ENCODE measurements around the gene MATN3. TPM values are rescaled to one million over a fixed set of nuclear protein-coding genes. Genes with fewer than 3 reads are reported as not detected.

MATN3 gene
- total RNA-seq, 2 experiments from 2014 or later: not detected

- ChIA-PET CTCF (no interaction called here), POLR2A (no interaction called here)
- TF ChIP-seq CTCF (IDR thresholded peaks at IDR 0.05): no peak
- Mint-ChIP-seq H3K27ac (no peak overlapping the region), H3K9me3 (peaks cover 25% of the 10 kb centered on the region), H3K36me3 (ENCODE audit: low read depth) (peaks cover 10% of the 10 kb centered on the region), H3K4me1 (ENCODE audit: low read depth) (no peaks in the 10 kb centered on the region), H3K27me3 (no peaks in the 10 kb centered on the region), H3K4me3 (no peak overlapping the region)
- DNase-seq: no peak
- ATAC-seq: no peak
- intact Hi-C loops (cut with micrococcal nuclease): no loop called here
Observed at GRCh38 chr2:20021405-20022009, 9.0 kb upstream of the MATN3 start.

GRCh38 chr2:20019747-20020146 is 7.3 kb upstream of the MATN3 start:
- Mint-ChIP-seq H3K4me3 (no peak overlapping the region), H3K27ac (no peak overlapping the region), H3K36me3 (ENCODE audit: low read depth) (peaks cover 10% of the 10 kb centered on the region), H3K4me1 (ENCODE audit: low read depth) (no peaks in the 10 kb centered on the region), H3K27me3 (peaks cover 1% of the 10 kb centered on the region), H3K9me3 (peaks cover 25% of the 10 kb centered on the region)
- ATAC-seq (no peak), DNase-seq (no peak)
- TF ChIP-seq CTCF (IDR thresholded peaks at IDR 0.05): no peak
- intact Hi-C loops (cut with micrococcal nuclease): no loop called here
- CTCF ChIA-PET: interaction anchor here (1.0 kb wide), 1 partner anchor 78 kb away, joined by 3 read pairs; no protein-coding TSS in a partner anchor
- POLR2A ChIA-PET: interaction anchor here (0.6 kb wide), 1 partner anchor 49 kb away, joined by 3 read pairs; no protein-coding TSS in a partner anchor

GRCh38 chr2:20018601-20019152 is 6.2 kb upstream of the MATN3 start:
- Mint-ChIP-seq H3K36me3 (ENCODE audit: low read depth) (peaks cover 10% of the 10 kb centered on the region), H3K4me1 (ENCODE audit: low read depth) (no peaks in the 10 kb centered on the region), H3K27ac (no peak overlapping the region), H3K27me3 (peaks cover 10% of the 10 kb centered on the region), H3K4me3 (no peak overlapping the region), H3K9me3 (peaks cover 28% of the 10 kb centered on the region)
- no peak for TF ChIP-seq CTCF (IDR thresholded peaks at IDR 0.05)
- ChIA-PET POLR2A (no interaction called here), CTCF (no interaction called here)
- intact Hi-C loops (cut with micrococcal nuclease): no loop called here
- ATAC-seq: no peak
- no peak for DNase-seq

GRCh38 chr2:20016346-20016745 is 3.9 kb upstream of the MATN3 start:
- intact Hi-C loops (cut with micrococcal nuclease): no loop called here
- CTCF ChIA-PET: interaction anchor here (0.7 to 4.1 kb wide), 29 partner anchors 12 to 281 kb away, joined by 3 to 38 read pairs (median 8); partner anchors contain the start of genes LAPTM4A and WDR35
- ATAC-seq (no peak), DNase-seq (no peak)
- Mint-ChIP-seq H3K9me3 (peaks cover 16% of the 10 kb centered on the region), H3K4me3 (no peak overlapping the region), H3K27ac (no peak overlapping the region), H3K4me1 (ENCODE audit: low read depth) (peaks cover 8% of the 10 kb centered on the region), H3K36me3 (ENCODE audit: low read depth) (peaks cover 3% of the 10 kb centered on the region), H3K27me3 (peaks cover 26% of the 10 kb centered on the region)
- TF ChIP-seq CTCF (IDR thresholded peaks at IDR 0.05): no peak
- POLR2A ChIA-PET: no interaction called here

GRCh38 chr2:20015482-20016083 is 3.1 kb upstream of the MATN3 start:
- H3K27ac Mint-ChIP-seq: no peak overlapping the region
- peaks cover 3% of the 10 kb centered on the region for H3K36me3 Mint-ChIP-seq (ENCODE audit: low read depth)
- peaks cover 8% of the 10 kb centered on the region for H3K4me1 Mint-ChIP-seq (ENCODE audit: low read depth)
- intact Hi-C loops (cut with micrococcal nuclease): loop anchor here (2.0 kb wide), 1 partner anchor 83 kb away; no protein-coding TSS in a partner anchor
- DNase-seq: no peak
- H3K27me3 Mint-ChIP-seq: peaks cover 33% of the 10 kb centered on the region
- CTCF ChIA-PET: interaction anchor here (0.6 to 4.1 kb wide), 45 partner anchors 8 to 665 kb away, joined by 3 to 38 read pairs (median 5); partner anchors contain the start of genes LAPTM4A and WDR35
- ATAC-seq: no peak
- TF ChIP-seq CTCF (IDR thresholded peaks at IDR 0.05): peak; percentile 64
- POLR2A ChIA-PET: interaction anchor here (0.6 kb wide), 1 partner anchor 85 kb away, joined by 3 read pairs; no protein-coding TSS in a partner anchor
- H3K9me3 Mint-ChIP-seq: peaks cover 14% of the 10 kb centered on the region
- H3K4me3 Mint-ChIP-seq: no peak overlapping the region

Measured in activated CD8-positive, alpha-beta T cell treated with anti-CD3 and anti-CD28 coated beads for 36 hours (primary cell).